Bronchial epithelial cell (primary cell): ENCODE data around the gene TEKT2. TPM values are rescaled to one million over a fixed set of nuclear protein-coding genes. Genes with fewer than 3 reads are reported as not detected.

ENCODE experiments used
- DNase-seq: peaks from one replicate; pipeline ENCODE4 v3.0.0-alpha.2; 2010; ENCODE audit warnings: low read depth
- FAIRE-seq: peaks from 2 replicates; lab custom pipeline; 2011; peaks lifted over from hg19 to GRCh38; lab: Jason Lieb, UNC
- H3K27me3 ChIP-seq: 2 replicates; pipeline ENCODE4 v1.5.1; 2011; ENCODE audit warnings: low read length; ENCODE audit not compliant: control insufficient read depth, insufficient read depth
- H3K36me3 ChIP-seq: 2 replicates; pipeline ENCODE4 v1.5.1; 2011; ENCODE audit warnings: low read length; ENCODE audit not compliant: control insufficient read depth, insufficient read depth
- H3K4me3 ChIP-seq: 2 replicates; pipeline ENCODE4 v1.5.1; 2011; ENCODE audit warnings: mild to moderate bottlenecking, low read depth, low read length, control low read depth
- total RNA-seq: library from RNA; depleted of rRNA; stranded (reverse); fragments of >200 nt; gene quantifications from 2 replicates; pipeline ENCODE4 v1.2.1, GENCODE V29; 2014
- TF ChIP-seq, protein P1 (sequence below): IDR thresholded peaks from 2 replicates; pipeline ENCODE4 v1.5.1; 2011; ENCODE audit warnings: mild to moderate bottlenecking, moderate library complexity, low read length, control low read depth, inconsistent platforms; ENCODE audit not compliant: insufficient read depth, severe bottlenecking

TEKT2 gene
- total RNA-seq, 1 donor from 2014 or later = under 0.01 TPM

DNA sequence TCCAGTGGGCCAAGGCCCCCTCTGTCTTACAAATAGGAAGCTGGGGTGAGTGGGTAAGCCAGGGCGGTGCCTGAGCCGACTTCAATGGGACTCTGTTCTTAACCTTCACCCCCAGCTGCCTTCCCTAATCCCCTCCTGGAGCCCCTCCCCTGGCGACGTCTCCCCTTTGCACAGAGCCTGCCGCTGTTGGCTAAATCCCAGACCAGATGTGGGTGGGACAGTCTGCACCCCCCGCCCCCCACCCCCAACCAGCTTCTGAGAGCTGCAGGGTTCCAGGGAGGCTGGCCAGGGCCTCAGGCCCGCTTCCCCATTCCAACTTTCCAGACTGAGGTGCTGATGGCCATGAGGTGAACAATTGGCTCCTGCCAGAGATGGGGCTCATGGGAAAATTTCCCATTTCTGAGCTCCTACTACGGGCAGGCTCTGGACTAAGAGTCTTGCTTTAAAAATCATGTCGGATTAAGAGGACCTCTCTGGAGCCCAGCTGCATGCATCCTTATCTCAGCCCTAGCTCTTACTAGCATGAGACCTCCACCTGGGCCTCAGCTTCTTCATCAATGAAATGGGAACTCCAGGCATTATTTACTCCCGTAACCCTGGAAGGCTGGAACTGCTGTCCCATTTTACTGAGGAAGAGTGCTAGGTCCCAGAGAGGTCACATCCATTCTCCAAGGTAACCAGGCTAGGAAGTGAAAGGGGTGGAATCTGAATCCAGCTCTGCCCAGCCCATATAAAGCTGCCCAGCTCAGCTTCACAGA is 34.7 kb downstream of the TEKT2 start:
- TF ChIP-seq, protein P1, sequence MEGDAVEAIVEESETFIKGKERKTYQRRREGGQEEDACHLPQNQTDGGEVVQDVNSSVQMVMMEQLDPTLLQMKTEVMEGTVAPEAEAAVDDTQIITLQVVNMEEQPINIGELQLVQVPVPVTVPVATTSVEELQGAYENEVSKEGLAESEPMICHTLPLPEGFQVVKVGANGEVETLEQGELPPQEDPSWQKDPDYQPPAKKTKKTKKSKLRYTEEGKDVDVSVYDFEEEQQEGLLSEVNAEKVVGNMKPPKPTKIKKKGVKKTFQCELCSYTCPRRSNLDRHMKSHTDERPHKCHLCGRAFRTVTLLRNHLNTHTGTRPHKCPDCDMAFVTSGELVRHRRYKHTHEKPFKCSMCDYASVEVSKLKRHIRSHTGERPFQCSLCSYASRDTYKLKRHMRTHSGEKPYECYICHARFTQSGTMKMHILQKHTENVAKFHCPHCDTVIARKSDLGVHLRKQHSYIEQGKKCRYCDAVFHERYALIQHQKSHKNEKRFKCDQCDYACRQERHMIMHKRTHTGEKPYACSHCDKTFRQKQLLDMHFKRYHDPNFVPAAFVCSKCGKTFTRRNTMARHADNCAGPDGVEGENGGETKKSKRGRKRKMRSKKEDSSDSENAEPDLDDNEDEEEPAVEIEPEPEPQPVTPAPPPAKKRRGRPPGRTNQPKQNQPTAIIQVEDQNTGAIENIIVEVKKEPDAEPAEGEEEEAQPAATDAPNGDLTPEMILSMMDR = no peak
- H3K27me3 ChIP-seq = peaks cover 1% of the 10 kb centered on the region
- DNase-seq (no peak), FAIRE-seq (no peak)
- no peak overlapping the region for H3K4me3 ChIP-seq
- no peaks in the 10 kb centered on the region for H3K36me3 ChIP-seq

DNA sequence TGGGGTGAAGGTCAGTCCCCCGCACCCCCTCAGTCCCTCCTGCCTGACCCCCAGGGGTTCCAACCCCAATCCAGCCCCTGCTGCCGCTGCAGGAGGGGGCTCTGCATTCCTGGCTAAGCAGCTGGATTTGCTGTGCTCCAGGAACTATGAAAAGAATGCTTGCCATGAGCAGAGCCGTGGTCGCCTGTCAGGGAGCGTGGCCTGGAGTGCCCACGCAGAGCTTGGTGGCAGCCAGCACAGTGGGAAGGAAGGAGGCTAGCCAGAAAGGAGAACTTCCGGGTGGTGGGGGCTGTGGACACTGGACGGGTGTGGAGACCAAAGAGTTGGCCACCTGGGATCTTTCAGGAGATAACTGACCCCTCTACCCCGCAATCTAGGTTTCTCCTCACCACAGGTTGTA is 35.6 kb downstream of the TEKT2 start:
- Histone ChIP-seq H3K4me3 (no peak overlapping the region), H3K27me3 (peaks cover 4% of the 10 kb centered on the region), H3K36me3 (no peaks in the 10 kb centered on the region)
- DNase-seq (no peak), FAIRE-seq (no peak)
- TF ChIP-seq, protein P1 = no peak

DNA sequence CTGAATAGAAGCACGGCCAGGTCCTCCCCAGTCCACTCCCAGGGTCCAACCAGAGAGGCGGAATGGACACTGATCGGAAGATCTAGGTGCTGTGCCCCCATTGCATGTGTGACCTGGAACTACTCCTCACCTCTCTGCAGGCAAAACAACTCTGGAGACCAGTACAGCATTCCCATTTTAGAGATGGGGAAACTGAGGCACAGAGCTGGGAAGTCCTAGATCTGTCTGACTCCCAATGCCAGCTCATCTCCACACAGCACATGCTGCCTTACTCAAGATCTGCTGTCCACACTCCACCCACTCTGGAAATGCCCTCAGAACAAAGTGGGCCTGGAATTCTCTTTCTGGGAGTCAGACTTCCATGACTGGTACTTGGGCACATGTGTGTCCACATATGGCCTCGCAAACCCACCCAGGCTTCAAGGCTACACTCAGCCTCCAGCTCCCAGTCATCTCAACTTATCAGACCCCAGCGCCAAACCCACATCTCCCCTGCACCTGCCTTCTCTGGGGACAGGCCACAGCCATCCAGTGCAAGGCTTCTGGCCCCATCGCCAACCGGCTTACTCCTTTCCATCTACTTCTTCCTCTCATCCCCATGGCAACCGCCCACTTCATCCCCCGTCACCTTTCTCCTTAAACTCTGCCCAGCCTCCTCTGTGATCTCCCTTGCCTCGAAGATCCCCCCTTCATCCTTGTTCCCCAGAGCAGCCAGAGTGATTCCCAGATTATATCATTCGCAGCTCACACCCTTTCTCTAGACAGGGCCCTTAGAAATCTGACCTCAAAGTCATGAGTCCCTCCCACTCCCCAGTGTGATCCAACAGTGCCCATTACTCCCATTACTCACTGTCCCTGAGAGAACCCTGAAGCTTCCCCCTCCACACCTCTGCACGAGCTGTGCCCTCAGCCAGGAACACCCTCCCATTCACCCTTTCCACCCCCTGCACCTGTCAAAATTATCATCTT is 38.5 kb downstream of the TEKT2 start:
- Histone ChIP-seq H3K4me3 (no peak overlapping the region), H3K36me3 (no peaks in the 10 kb centered on the region), H3K27me3 (peaks cover 5% of the 10 kb centered on the region)
- FAIRE-seq = no peak
- TF ChIP-seq, protein P1 = no peak
- no peak for DNase-seq

DNA sequence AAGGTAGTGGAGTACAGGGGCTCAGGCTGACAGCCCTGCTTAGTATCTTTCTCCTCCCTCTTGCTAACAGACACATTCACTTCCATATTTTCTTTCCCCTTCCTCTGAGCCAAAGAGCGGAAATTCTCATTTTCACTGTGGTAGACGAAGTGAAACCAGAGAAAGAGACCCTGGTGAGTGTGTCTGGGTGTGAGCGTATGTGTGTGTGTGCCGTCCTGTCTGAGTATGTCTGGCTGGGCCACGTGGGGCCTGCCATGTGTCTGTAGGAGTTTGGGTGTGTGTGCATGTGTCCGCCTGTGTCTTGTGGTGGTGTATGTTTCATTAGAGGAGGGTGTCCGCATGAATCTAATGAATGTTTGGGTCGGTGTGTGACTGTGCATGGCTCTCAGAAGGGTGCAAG is 39.5 kb downstream of the TEKT2 start:
- peaks cover 5% of the 10 kb centered on the region for H3K27me3 ChIP-seq
- H3K4me3 ChIP-seq = no peak overlapping the region
- TF ChIP-seq, protein P1 = no peak
- DNase-seq (no peak), FAIRE-seq (peak; percentile 47)
- H3K36me3 ChIP-seq = no peaks in the 10 kb centered on the region

DNA sequence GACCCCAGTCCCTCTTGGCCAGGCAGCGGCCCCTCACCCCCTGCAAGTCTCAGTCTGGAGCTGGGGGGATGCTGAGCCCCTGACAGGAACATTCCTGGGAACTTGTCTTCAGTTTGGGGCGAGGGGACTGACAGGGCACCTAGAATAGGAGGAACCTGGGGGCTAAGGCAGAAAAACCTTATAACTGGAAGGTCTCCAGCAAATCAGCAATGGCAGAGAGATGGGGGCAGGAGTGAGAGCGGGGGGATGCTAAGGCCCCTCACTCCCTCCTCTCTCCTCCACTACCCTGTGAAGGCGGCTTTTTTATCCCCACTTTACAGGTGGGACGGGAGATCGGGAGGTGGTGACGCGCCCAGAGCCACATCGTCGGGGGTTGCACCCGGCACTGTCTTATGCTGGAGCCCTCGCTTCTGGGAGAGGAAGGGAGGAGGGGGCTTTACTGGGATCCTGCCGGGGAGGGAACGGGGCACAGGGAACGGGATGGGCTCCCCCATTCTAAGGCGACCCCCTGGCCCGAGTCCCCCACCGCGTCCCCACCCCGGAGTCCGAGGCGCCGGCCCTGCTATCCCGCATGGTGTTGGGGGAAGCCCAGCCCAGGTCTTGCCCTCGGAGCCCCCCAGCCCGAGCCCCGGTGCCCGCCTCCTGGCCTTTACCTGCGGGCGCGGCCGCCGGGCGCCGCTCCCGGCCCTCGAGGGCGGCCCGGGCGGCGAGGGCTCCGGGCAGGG is 40.7 kb downstream of the TEKT2 start:
- DNase-seq (no peak), FAIRE-seq (no peak)
- Histone ChIP-seq H3K27me3 (peaks cover 5% of the 10 kb centered on the region), H3K36me3 (no peaks in the 10 kb centered on the region), H3K4me3 (no peak overlapping the region)
- TF ChIP-seq, protein P1 = no peak
